SW 1271 (cell line): ENCODE results near the gene TEAD1.

Source experiments
- DNase-seq, 2 experiments: peaks; one replicate each; lab custom pipeline; 2025; lab: John Stamatoyannopoulos, UW

The TEAD1 gene

GRCh38 chr11:12686246-12687060 lies 12.2 kb downstream of the TEAD1 start:
- DNase-seq, result peak in 1 of 2 experiments; percentile 25

- no peak for DNase-seq
Measured at GRCh38 chr11:12687216-12687623, 13.0 kb downstream of the TEAD1 start.

GRCh38 chr11:12687740-12688139 lies 13.5 kb downstream of the TEAD1 start:
- DNase-seq, result no peak

GRCh38 chr11:12689029-12689755 lies 15.0 kb downstream of the TEAD1 start:
- DNase-seq, result no peak

- no peak for DNase-seq
Measured at GRCh38 chr11:12690663-12691062, 16.4 kb downstream of the TEAD1 start.

- DNase-seq, result no peak
Measured at GRCh38 chr11:12691473-12691872, 17.3 kb downstream of the TEAD1 start.

- DNase-seq, result peak in 1 of 2 experiments; percentile 27
Measured at GRCh38 chr11:12692229-12693075, 18.2 kb downstream of the TEAD1 start.

GRCh38 chr11:12693094-12693478 lies 18.9 kb downstream of the TEAD1 start:
- DNase-seq, result no peak

- peak; percentile 81 to 96 for DNase-seq
Measured at GRCh38 chr11:12693479-12694182, 19.4 kb downstream of the TEAD1 start.

- peak in 1 of 2 experiments; percentile 56 for DNase-seq
Measured at GRCh38 chr11:12694183-12694531, 19.9 kb downstream of the TEAD1 start.

- no peak for DNase-seq
Measured at GRCh38 chr11:12695221-12695794, 21.1 kb downstream of the TEAD1 start.

GRCh38 chr11:12695873-12696272 lies 21.7 kb downstream of the TEAD1 start:
- no peak for DNase-seq

GRCh38 chr11:12696911-12697581 lies 22.8 kb downstream of the TEAD1 start:
- no peak for DNase-seq

GRCh38 chr11:12698048-12698447 lies 23.8 kb downstream of the TEAD1 start:
- DNase-seq, result no peak

GRCh38 chr11:12701811-12702592 lies 27.8 kb downstream of the TEAD1 start:
- DNase-seq, result no peak

GRCh38 chr11:12702999-12703453 lies 28.8 kb downstream of the TEAD1 start:
- no peak for DNase-seq

- DNase-seq, result no peak
Measured at GRCh38 chr11:12704049-12704448, 29.8 kb downstream of the TEAD1 start.

- DNase-seq, result no peak
Measured at GRCh38 chr11:12705874-12706273, 31.7 kb downstream of the TEAD1 start.

GRCh38 chr11:12706545-12707499 lies 32.6 kb downstream of the TEAD1 start:
- no peak for DNase-seq
